HL-60/S4 treated with phorbol 12-myristate 13-acetate at 8.2 ng/mL for 4 days and 3 days (cell line): ENCODE measurements around the gene KRT24.
"Not testable (repeated sequence)": the region's sequence is repeated elsewhere in the genome, so short reads cannot be mapped to it uniquely, and the experiment has no call there.

Experiments used
- in situ Hi-C: fragments of 300-500 bp; cut with MboI; formaldehyde crosslinking; loops from 2 replicates; pipeline ENCODE4 v1.15.0; 2022; ENCODE audit warnings: low sequenced_read_pairs

Gene KRT24

DNA sequence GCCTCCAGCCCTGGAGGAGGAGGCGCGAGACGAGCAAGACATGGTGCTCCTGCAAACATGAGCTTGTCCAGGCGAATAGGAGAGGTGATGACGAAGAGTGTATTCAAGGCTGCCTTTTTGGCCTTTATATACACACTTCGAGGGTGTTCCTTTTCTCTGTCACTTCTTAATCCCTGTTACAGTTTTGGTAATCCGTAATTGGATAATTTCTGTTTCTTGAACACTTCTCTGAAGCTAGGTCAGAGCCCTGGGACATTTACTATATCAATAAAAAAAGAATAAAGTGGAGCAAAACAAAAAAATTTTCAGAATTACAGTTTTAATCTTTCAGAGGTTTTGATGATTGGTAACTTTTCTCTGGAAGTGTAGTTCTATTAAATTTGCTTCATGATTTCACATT is at the start of gene KRT24:
Gene KRT24, minus strand, starts transcription at position 101 of the 400 bp plus-strand sequence. Its CDS starts 59 bp downstream, at position 42.
- in situ Hi-C loops, result no loop called here

DNA sequence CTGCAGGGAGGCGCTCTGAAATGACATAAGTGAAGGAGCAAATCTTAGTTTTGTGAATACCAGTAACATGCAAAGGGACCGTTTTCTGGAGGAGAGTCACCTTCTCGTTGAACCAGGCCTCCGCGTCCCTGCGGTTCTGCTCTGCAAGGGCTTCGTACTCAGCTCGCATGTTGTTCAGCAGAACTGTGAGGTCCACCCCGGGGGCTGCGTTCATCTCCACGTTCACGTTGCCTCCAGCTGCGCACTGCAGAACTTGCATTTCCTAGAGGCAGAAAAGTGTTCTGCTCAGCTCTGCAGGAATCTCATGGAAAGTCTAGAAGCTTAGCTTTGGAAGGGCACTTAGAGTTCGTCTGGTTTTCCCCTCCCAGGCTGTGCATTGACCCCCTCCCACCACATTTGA is 47.5 kb upstream of the KRT24 start:
- in situ Hi-C loops, result no loop called here

DNA sequence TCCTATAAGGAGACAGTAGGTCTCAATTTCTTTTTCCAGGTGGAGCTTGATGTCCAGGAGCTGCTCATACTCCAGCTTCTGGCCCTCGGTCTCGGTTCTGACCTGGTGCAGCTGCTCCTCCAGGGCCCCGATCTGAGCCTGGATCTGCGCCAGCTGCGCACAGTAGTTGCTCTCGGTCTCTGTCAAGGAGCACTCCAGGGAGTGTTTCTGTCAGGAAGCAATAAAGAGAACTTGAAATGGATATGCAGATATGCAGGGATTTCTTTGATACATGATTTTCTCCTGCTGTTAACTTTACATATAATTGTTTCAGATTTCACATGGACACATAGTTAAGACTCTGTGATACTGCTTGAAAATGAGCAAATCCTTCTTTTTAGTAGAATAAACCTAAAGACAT is 46.8 kb upstream of the KRT24 start:
- in situ Hi-C loops, result no loop called here

DNA sequence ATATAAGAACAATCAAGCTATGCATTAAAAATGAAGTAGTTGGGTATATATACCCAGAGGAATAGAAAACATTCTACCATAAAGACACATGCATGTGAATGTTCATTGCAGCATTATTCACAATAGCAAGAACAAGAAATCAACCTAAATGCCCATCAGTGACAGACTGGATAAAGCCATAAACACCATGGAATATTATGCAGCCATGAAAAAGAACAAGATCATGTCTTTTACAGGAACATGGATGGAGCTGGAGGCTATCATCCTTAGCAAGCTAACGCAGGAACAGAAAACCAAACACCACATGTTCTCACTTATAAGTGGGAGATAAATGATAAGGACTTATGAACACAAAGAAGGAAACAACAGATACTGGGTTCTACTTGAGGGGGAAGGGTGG is 45.1 kb upstream of the KRT24 start:
- in situ Hi-C loops, result not testable (repeated sequence)

DNA sequence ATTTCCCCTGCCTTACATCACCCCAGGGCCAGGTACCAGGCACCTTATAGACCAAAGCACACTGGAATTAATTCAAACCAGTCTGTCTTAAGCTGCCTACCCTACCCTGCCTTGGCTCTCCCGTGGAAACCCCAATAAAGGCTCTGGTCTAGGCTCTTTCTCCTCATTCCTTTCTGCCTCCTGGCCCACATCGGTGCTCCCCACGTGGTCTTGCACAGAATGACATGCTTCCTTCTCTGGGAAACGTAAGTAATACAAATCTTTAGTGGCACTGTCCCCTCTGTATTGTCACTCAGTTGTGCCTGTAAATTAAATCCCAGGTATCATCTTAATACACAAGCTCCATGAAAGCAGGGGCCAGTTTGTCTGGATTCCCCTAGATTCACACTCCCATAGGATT is 35.0 kb upstream of the KRT24 start:
- in situ Hi-C loops, result no loop called here

DNA sequence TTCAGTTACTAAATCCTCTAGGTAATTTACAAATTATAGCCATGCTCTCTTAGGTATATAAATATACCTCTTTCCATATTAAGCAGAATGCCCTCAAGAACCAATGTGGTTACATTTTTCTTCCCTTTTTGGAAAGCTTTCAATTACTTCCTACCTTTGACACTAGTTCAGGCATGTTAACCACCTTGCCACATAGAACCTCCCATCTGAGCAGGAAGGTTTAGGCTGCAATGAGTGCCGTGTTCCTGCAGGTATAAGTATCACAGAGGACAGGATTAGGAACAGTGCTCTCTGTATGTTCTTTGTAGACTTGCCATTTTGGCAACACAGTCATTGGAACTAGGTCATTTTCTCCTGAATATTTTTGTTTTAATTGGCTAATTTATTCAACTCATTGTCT is 31.5 kb upstream of the KRT24 start:
- in situ Hi-C loops, result no loop called here

DNA sequence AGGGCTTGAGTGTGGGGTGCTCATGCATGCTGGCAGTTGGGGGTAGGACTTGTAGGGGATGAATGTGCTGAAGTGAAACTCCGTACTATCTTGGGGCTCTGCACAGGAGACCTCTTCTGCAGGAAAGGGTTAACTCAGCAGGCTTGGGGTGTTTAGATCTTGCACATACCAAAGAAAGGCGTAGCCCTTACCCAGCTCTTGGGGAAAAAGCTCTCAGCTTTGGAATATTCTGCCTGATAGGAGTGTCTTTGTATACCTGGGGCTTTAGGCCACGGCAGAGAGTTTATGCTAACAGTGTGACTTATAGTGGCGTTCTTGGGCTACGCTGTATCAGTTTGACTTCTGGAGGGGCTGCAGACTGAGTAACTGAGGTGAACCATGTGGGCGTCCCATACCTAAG is 30.5 kb upstream of the KRT24 start:
- in situ Hi-C loops, result no loop called here

DNA sequence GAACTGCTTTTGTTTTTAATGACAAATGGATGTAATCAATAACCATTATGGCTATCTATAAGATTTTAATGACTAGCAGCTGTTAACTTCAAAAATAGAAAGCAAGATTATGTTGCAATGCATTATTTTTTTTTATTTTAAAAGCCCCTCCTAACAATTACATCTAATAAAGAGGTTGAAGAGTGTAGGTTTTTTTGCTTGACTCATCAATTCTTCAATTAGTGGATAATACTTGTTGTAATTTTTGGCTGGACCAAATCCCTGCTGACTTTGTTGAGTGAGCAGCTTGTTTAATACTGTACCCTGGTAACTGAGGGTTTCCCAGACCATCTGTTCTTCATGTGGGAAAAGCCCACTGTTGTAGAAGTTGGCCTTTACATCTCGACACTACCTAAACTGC is 27.4 kb upstream of the KRT24 start:
- in situ Hi-C loops, result no loop called here

DNA sequence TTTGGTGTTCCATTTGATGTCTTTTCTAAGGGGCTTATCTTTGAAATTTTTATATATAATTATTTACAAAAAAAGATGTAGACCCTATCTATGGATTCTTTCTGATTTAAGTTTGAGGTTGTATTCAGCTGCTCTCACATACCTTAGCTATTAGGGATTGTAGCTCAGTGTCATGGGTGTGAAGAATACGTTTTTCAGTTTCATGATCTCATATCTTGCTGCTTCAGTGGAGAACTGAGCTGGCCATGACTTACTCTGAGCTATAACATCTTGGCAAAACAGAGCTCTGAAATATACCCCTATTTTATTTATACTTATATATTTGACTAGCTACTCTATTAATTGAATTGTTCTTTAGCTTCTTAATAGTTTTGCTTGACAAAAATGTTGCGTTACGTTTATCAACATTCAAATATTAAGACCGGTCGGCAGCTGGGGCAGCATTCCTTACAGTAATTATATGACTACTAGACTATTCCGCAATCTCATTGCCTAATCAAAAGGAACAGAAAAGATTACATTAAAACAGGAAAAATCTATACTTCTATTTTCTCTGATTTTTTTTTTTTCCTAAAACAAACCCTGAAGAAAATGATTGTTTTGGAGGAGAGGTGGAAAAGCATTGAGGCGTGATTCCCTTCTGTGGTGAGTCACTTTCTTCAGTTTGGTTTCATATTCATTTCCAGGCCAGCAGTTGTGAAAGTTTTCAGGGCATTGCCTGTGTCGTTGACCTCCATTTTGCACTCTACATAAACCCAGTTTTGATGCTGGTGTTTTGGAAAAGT is 24.1 kb upstream of the KRT24 start:
- in situ Hi-C loops, result no loop called here

DNA sequence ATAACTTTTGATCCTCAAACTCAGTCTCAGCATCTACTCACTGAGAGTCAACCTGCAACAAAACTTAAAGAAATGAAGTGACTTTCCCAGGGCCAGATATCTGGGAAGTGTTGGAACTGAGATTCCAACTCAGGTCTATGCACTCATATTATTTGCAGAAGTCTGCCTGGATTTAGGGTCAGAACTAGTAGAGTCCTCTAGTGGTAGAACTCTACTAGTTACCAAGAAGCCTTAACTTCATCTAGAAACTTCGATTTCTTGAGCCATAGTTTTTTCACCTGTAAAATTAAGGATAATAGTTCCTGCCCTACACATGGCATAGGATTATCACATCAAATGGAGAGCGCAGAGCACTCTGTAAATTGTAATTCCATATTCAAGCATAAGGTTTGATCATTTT is 23.4 kb upstream of the KRT24 start:
- in situ Hi-C loops, result no loop called here

DNA sequence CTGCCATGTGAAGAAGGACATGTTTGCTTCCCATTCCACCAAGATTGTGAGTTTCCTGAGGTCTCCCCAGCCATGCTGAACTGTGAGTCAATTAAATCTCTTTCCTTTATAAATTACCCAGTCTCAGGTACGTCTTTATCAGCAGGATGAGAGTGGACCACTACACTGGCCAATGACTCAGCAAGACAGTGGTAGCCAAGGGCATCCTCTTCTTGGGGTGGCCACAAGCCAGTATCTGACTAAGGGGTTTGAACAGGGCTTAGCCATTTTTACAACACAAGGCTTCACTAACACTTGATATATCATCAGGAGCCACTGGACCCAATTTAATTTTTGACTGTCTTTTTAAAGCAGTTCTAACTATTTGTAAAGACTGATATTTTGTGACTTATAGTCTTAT is 21.1 kb upstream of the KRT24 start:
- in situ Hi-C loops, result no loop called here

DNA sequence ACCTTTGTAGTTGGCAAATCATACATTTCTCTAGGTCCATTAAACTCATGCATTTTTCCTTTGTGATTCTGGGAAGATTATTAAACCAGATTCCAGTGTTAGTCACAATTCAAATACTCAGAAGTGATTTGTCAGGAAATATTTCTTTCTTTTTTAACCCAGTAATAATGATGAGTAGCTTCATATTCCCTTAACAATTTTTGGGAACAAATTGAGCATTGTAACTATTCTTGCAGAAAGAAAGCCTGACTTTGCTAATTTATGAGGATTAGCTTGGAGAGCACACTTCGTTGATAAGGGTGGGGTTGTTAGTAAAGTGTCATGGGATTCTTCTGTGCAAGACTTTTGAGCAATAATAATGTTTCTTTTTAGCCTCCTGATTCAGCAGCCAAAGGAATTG is 18.7 kb upstream of the KRT24 start:
- in situ Hi-C loops, result no loop called here

DNA sequence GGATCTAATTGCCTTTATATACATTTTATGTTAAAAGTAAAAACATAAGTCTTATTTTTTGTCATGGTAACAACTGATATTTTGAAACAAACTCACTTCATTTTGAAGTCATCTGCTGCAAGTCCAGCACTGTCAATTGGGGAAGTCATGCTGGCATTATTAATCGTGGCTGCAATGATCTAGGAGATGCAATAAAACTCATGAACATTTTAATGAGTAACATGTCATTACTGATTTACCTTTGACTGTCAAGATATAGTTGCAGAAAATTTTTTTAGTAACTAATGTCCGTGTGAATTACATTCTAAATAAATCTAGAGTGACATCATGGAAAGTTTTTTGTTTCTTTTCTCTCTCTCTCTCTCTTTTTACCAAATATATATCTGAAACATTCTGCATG is 17.3 kb upstream of the KRT24 start:
- in situ Hi-C loops, result no loop called here

DNA sequence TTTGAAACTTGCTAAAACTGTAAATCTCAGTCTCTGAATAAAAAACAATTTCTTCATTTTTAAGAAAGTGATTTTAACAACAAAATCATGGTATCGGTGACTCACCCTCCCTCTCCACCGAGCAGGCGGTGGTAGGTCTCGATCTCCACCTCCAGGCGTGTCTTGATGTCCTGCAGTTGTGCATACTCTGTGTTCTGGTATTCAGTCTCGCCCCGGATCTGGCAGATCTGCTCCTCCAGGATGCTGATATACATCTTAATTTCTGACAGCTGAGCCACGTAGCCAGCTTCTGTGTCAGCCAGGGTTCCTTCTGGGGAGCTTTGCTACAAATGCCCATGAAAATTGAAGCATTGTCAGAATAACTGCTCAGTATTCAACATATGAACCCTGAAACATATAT is 15.4 kb upstream of the KRT24 start:
- in situ Hi-C loops, result no loop called here

DNA sequence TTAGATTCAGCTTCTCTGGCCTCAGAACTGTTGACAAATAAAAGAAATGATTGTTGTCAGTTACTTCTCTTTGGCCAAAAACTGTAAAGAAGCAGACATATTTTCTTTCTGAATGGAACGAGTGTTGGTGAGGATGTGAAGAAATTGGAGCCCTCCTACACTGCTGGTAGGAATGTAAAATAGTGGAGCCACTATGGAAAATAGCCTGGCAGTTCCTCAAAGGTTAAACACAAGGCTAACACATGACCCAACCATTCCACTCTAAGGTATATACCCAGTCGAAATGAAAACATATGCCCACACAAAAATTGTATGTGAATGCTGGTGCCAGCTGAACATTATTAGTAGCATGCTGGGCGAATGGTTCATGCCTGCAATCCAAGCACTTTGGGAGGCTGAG is 14.2 kb upstream of the KRT24 start:
- in situ Hi-C loops, result no loop called here

DNA sequence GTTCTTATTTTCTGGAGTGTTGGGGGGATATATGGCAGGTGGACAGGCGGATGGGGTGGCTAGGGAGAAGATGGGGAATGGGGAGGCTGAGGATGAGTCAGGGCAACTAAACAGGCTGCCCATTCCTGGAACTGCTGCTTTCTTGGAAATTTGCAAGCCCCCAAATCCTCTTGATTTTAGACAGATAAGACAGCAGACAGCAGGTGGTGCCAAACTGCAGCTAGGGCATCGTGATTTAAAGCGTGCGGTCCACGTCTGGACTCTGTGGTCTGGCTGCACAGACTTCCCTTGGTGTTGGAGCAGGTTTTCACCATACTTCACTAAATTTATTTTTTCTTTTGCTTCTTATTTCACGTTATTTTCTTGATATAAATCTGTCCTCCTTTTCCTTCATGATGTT is 10.9 kb upstream of the KRT24 start:
- in situ Hi-C loops, result no loop called here

DNA sequence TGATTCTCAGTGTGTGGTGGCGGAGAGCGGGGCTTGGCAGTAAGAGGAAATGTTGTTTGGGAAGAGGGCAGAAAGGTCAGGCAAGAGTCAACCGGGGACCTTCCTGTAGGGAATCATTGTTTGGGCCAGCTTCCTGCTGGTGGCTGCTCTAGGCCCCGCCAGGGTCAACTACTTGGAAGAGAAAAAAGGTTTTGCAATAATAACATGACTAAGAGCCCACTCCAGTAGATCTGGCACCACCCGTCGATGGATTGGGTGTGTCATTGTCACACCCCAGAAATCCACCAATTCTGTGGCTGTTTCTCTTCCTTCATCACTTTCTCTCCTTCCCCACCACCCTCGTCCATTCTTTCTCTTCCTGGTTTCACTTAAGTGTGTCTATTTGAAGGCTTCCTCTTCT is 4.2 kb upstream of the KRT24 start:
- in situ Hi-C loops, result no loop called here

DNA sequence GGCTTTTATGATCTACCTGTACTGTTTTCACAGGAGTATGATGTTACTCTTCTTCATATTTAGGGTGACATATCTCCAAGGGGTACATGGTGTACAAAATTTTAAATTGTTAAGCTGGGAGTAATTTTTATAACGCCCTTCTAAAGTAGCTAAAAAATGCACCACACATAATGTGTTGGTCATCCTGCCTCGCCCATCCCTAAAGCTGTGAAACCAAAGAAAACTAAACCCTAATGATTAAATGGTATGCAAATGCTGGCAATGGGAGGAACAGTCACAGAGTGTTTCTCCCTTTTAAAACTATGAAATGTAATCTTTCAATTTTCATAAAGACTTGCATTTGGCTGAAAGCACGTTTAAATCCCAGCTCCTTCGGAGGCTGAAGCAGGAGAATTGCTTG is 2.0 kb upstream of the KRT24 start:
- in situ Hi-C loops, result no loop called here

DNA sequence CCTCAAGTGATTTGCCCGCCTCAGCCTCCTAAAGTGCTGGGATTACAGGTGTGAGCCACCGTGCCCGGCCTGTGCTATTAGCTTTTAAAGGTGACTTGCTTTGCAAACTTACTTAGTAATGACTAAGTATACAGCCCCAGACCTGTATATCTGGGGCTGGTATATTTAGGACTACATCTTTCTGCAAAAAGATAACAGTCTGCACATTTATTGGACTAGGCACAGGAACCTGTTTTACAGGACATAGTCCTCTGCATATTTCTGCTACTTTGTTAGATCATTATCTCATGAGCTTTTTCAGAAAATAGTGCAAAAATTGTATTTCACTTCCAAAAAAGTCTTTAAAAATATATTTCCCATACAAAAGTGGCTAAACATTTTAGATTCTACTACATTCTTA is 1.3 kb downstream of the KRT24 start:
- in situ Hi-C loops, result no loop called here

DNA sequence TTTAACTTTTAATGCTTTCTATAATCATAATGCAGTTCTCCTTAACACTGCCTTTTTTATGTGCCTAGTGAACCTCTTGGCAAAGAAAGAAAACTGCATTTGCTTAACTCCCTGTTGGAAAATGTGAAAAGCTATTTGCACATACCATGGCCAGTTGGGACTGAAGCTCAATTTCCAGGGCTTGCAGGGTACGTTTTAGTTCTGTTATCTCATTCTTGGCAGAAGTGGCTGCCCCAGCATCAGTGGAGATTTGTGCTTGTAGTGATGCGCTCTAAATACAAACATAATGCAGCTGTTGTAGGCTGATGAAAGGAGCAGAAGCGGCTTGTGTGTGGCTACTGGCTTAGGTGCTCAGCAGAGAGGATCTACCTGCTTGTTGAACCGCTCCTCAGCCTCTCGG is 3.7 kb downstream of the KRT24 start:
- in situ Hi-C loops, result no loop called here

DNA sequence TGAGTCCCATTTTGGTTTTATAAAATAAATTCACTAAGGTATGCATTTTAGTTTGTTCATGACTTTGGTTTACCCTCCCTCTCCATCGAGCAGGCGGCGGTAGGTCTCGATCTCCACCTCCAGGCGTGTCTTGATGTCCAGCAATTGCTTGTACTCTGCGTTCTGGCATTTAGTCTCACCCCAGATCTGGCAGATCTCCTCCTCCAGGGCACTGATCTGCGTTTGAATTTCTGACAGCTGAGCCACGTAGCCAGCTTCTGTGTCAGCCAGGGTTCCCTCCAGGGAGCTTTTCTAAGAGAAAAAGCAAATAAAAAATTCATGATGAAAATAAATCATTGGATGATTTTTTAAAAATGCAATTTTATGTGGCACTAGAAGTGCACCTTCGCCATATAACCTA is 4.2 kb downstream of the KRT24 start:
- in situ Hi-C loops, result no loop called here

DNA sequence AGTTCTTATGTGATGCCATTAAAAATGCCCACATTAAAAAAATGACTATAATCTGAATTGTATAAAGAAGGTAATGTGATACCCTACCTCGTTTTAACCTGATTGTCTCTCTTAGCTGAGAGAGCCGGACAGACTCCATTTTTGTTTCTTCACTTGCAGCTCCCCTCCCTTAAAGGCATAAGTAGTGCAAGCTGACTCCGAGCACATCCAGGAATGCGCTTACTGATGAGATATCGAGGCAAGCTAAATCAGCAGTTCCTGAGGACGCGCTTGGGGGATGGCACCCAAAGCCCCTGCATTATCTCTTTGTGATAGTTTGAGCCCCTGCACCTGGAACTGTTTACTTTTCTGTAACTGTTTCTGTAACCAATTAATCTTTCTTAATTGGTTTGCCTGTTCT is 6.3 kb downstream of the KRT24 start:
- in situ Hi-C loops, result no loop called here

DNA sequence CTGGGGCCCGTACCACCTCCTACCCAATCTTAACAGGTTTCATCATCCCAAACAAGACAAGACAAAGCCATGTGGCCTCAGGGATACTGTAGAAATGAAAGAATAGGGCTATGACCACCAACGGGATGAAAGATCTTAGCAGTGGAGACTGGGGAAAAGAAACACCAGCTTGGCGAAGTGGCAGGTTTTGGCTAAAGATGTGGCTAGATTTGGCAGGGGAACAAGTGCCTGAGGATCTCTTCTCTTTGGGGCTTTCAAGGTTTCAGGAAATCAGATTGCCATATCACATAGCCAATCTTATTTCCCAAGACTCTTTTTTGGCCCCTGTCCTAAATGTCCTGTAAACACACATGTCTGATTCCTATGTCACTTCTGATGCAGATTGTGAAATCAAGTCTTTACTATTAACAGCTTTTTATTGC is 6.9 kb downstream of the KRT24 start:
- in situ Hi-C loops, result no loop called here
